ENCODE measurements around the gene TPRG1. TPM values are rescaled to one million over a fixed set of nuclear protein-coding genes. Genes with fewer than 3 reads are reported as not detected.
A peak's percentile ranks its signal among the peaks of the same experiment; 100 is the strongest.

TPRG1 gene
- total RNA-seq, 4 donors from 2014 or later, result 11.7 to 37.3 (median 14.8) TPM

DNA sequence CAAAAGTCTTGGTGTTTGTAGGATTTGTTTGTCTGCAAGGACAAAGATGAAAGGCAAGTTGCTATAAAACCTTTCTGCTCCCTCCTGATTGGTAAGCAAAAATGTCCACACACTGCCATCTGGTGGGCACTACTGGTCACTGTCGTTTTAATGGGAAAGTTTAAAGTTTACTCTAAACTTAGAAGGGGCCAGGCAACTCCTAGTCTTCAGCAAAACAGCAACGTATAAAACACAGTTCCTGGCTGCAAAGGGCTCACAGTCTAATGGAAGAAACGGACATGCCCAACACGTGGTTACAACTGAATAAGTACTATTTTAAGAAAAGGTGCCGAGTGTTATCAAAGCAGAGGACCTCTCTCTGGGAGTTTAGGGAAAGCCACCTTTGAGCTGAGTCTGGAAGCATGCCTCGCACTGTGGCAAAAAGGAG, 23.7 kb upstream of the TPRG1 start:
- H3K4me1 ChIP-seq, result peaks cover 0 to 12% (median 0%) of the 10 kb centered on the region in 4 donors
- H3K27me3 ChIP-seq, result no peaks in the 10 kb centered on the region
- H3K9me3 ChIP-seq, result no peaks in the 10 kb centered on the region
- peak; percentile 40 to 82 for DNase-seq (ENCODE audit: low spot score in 2 of 2)
- TF ChIP-seq EP300 (IDR thresholded peaks at IDR 0.05) (peak in 1 of 2 donors; percentile 65), POLR2A (IDR thresholded peaks at IDR 0.05) (no peak)
- TF ChIP-seq, protein P1, sequence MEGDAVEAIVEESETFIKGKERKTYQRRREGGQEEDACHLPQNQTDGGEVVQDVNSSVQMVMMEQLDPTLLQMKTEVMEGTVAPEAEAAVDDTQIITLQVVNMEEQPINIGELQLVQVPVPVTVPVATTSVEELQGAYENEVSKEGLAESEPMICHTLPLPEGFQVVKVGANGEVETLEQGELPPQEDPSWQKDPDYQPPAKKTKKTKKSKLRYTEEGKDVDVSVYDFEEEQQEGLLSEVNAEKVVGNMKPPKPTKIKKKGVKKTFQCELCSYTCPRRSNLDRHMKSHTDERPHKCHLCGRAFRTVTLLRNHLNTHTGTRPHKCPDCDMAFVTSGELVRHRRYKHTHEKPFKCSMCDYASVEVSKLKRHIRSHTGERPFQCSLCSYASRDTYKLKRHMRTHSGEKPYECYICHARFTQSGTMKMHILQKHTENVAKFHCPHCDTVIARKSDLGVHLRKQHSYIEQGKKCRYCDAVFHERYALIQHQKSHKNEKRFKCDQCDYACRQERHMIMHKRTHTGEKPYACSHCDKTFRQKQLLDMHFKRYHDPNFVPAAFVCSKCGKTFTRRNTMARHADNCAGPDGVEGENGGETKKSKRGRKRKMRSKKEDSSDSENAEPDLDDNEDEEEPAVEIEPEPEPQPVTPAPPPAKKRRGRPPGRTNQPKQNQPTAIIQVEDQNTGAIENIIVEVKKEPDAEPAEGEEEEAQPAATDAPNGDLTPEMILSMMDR (IDR thresholded peaks at IDR 0.05), result peak; percentile 73 to 88 (median 81)
- peak overlapping the region in 2 of 4 donors; percentile 46 to 67 for H3K27ac ChIP-seq
- peaks cover 0 to 7% (median 0%) of the 10 kb centered on the region in 3 donors for H3K36me3 ChIP-seq
- H3K4me3 ChIP-seq, result no peak overlapping the region
- WGBS, 2 donors, result 27 to 28% methylated on average over 6 of the region's 6 CpGs

DNA sequence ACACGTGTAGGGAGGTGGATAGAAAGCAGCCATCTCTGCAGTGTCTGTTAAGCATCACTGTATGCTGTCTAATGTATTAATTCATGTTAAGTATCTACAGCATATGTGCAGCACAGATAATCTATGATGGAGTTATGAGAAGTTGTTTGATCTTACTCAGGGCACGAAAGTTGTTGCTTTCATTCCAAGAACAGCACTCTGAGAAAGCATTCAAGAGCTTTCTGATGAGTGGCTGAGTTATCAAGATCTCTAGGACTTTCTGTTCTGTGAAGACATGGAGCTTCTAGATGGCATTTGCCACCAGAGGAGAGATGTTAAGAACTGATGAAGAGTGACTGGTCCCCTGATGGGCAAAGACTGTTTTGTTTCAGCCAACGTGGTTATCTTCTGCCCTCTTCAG, 22.6 kb upstream of the TPRG1 start:
- H3K27me3 ChIP-seq, result no peaks in the 10 kb centered on the region
- H3K4me1 ChIP-seq, result peaks cover 0 to 12% (median 0%) of the 10 kb centered on the region in 4 donors
- DNase-seq (ENCODE audit: low spot score in 2 of 2), result no peak
- H3K36me3 ChIP-seq, result peaks cover 0 to 7% (median 0%) of the 10 kb centered on the region in 3 donors
- no peak overlapping the region for H3K27ac ChIP-seq
- 59 to 62% methylated on average over 3 of the region's 3 CpGs for WGBS, 2 donors
- no peak for TF ChIP-seq EP300 (IDR thresholded peaks at IDR 0.05)
- TF ChIP-seq, protein P1 (IDR thresholded peaks at IDR 0.05), result no peak
- no peak for TF ChIP-seq POLR2A (IDR thresholded peaks at IDR 0.05)
- no peak overlapping the region for H3K4me3 ChIP-seq
- H3K9me3 ChIP-seq, result no peaks in the 10 kb centered on the region

DNA sequence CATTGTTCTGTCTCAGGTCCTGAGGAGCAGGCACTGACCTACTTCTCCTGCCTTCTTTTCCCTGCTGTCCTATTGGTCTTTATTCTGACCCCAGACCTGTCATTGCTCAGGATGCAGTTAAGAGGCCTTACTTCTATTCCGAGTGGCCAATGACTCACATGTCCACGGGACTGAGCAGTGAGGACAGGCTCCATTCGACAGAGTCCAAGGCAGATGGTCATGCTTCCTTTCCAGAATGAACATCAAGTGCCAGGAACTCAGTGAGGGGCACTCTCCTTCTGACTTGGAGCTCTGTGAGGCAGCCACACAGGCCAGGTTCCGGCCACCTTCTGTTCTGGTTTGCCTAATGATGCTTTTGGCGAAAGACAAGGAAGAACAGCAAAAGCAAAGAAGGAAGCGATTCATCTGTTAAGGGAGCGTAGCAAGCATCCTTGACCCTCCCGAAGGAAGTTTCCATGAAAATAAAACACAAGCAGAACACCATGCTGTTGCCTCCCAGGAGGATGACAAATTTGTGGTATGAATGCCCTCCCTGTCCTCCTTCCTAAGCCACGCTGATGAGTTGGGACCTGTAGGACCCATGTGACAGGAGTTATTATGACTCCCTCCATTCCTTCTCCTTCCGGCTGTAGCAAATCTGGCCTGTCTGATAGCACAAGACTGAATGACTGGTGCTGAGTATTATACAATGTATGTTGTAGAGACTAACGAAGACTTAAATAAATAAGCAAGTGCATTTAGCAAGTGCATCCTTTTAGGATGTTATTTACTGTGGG, 14.4 kb upstream of the TPRG1 start:
- Histone ChIP-seq H3K36me3 (no peaks in the 10 kb centered on the region), H3K4me3 (no peak overlapping the region), H3K4me1 (no peaks in the 10 kb centered on the region), H3K27me3 (no peaks in the 10 kb centered on the region), H3K27ac (no peak overlapping the region), H3K9me3 (no peaks in the 10 kb centered on the region)
- TF ChIP-seq EP300 (IDR thresholded peaks at IDR 0.05) (no peak), POLR2A (IDR thresholded peaks at IDR 0.05) (no peak)
- TF ChIP-seq, protein P1 (IDR thresholded peaks at IDR 0.05), result no peak
- 78 to 79% methylated on average over 11 of the region's 11 CpGs for WGBS, 2 donors
- no peak for DNase-seq (ENCODE audit: low spot score in 2 of 2)

DNA sequence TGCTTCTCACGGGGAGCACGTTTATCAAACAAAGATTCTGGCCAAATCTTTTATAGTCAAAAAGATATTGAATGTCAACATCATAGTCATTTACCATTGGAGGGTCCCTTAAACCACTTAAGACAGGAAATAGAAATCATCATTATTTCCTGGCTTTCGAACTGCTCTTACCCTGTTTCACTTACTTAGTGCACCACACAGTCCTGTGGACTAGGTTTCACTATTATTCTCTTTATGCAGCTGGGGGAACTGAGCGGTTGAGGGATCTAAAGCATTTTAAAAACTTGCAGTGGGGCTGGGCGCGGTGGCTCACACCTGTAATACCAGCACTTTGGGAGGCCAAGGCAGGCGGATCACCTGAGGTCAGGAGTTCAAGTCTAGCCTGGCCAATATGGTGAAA, 13.7 kb upstream of the TPRG1 start:
- Histone ChIP-seq H3K27me3 (no peaks in the 10 kb centered on the region), H3K36me3 (no peaks in the 10 kb centered on the region), H3K4me3 (no peak overlapping the region), H3K27ac (no peak overlapping the region), H3K9me3 (no peaks in the 10 kb centered on the region), H3K4me1 (no peaks in the 10 kb centered on the region)
- 88 to 92% methylated on average over 7 of the region's 7 CpGs for WGBS, 2 donors
- TF ChIP-seq EP300 (IDR thresholded peaks at IDR 0.05) (no peak), POLR2A (IDR thresholded peaks at IDR 0.05) (no peak)
- TF ChIP-seq, protein P1 (IDR thresholded peaks at IDR 0.05), result no peak
- DNase-seq (ENCODE audit: low spot score in 2 of 2), result no peak

GRCh38 chr3:189160519-189161309, 11.1 kb upstream of the TPRG1 start:
- H3K36me3 ChIP-seq, result no peaks in the 10 kb centered on the region
- no peaks in the 10 kb centered on the region for H3K27me3 ChIP-seq
- no peak for DNase-seq (ENCODE audit: low spot score in 2 of 2)
- no peaks in the 10 kb centered on the region for H3K9me3 ChIP-seq
- no peak overlapping the region for H3K27ac ChIP-seq
- H3K4me1 ChIP-seq, result no peaks in the 10 kb centered on the region
- no peak overlapping the region for H3K4me3 ChIP-seq
- TF ChIP-seq POLR2A (IDR thresholded peaks at IDR 0.05), result no peak
- TF ChIP-seq, protein P1 (IDR thresholded peaks at IDR 0.05), result no peak
- TF ChIP-seq EP300 (IDR thresholded peaks at IDR 0.05), result no peak
- 77 to 80% methylated on average over 8 of the region's 8 CpGs for WGBS, 2 donors
